Neuronal stem cell (in vitro differentiated cells): Measurements from ENCODE around the gene FAM168A.
A peak's percentile ranks its signal among the peaks of the same experiment; 100 is the strongest.

Source experiments
- DNase-seq: peaks from one replicate; pipeline ENCODE4 v3.0.0-alpha.2; 2013; ENCODE audit warnings: low spot score
- H2AFZ ChIP-seq: one replicate; pipeline ENCODE4 v1.6.1; 2013; ENCODE audit warnings: mild to moderate bottlenecking, low read length, inconsistent platforms
- H2AK5ac ChIP-seq: 2 replicates; pipeline ENCODE4 v1.6.1; 2013; ENCODE audit warnings: low read depth, mild to moderate bottlenecking, inconsistent platforms, low read length, moderate library complexity, mixed read lengths
- H2BK120ac ChIP-seq: 2 replicates; pipeline ENCODE4 v1.6.1; 2013; ENCODE audit warnings: low read depth, mild to moderate bottlenecking, inconsistent platforms, low read length, moderate library complexity, mixed read lengths
- H2BK12ac ChIP-seq: one replicate; pipeline ENCODE4 v1.6.1; 2013; ENCODE audit warnings: low read length, inconsistent platforms
- H2BK15ac ChIP-seq: 2 replicates; pipeline ENCODE4 v1.6.1; 2013; ENCODE audit warnings: mild to moderate bottlenecking, low read length, inconsistent platforms, mixed read lengths
- H2BK5ac ChIP-seq: one replicate; pipeline ENCODE4 v1.6.1; 2013; ENCODE audit warnings: inconsistent platforms, mild to moderate bottlenecking, low read length, moderate library complexity
- H3K14ac ChIP-seq: one replicate; pipeline ENCODE4 v1.6.1; 2013; ENCODE audit warnings: low read length, inconsistent platforms
- H3K18ac ChIP-seq: 2 replicates; pipeline ENCODE4 v1.6.1; 2013; ENCODE audit warnings: low read length, inconsistent platforms
- H3K23ac ChIP-seq: 2 replicates; pipeline ENCODE4 v1.6.1; 2013; ENCODE audit warnings: low read depth, mild to moderate bottlenecking, mixed read lengths, low read length, inconsistent platforms; ENCODE audit not compliant: poor library complexity
- H3K27ac ChIP-seq: replicated peaks from 3 replicates; pipeline ENCODE4 v1.5.1; 2013; ENCODE audit warnings: low read length, inconsistent platforms
- H3K27me3 ChIP-seq, 3 experiments: 2 replicates each; pipeline ENCODE4 v1.6.1; 2013; ENCODE audit warnings: low read length in 3 of 3, mild to moderate bottlenecking in 2 of 3, inconsistent platforms in 1 of 3, low read depth in 1 of 3, mixed read lengths in 1 of 3, moderate library complexity in 1 of 3; ENCODE audit not compliant: control insufficient read depth in 3 of 3, insufficient read depth in 3 of 3
- H3K36me3 ChIP-seq, 2 donors: replicated peaks in 1 of 2; 2 replicates each; pipeline ENCODE4 v1.6.1; 2013; ENCODE audit warnings: low read length in 2 of 2; ENCODE audit not compliant: control insufficient read depth in 2 of 2, insufficient read depth in 2 of 2
- H3K4ac ChIP-seq: 2 replicates; pipeline ENCODE4 v1.6.1; 2013; ENCODE audit warnings: inconsistent platforms, mild to moderate bottlenecking, low read length, moderate library complexity
- H3K4me1 ChIP-seq, 2 donors: 1 replicate in 1 of 2; 2 replicates in 1 of 2; pipeline ENCODE4 v1.6.1; 2013; ENCODE audit warnings: low read length in 2 of 2, low read depth in 1 of 2; ENCODE audit not compliant: control insufficient read depth in 2 of 2, insufficient read depth in 1 of 2
- H3K4me2 ChIP-seq: one replicate; pipeline ENCODE4 v1.6.1; 2013; ENCODE audit warnings: mild to moderate bottlenecking, low read length, inconsistent platforms; ENCODE audit not compliant: insufficient read depth, poor library complexity, severe bottlenecking
- H3K4me3 ChIP-seq, 2 donors: 2 replicates each; pipeline ENCODE4 v1.5.1; 2013; ENCODE audit warnings: low read length in 2 of 2, mild to moderate bottlenecking in 2 of 2, inconsistent platforms in 1 of 2, moderate library complexity in 1 of 2
- H3K79me1 ChIP-seq: one replicate; pipeline ENCODE4 v1.6.1; 2013; ENCODE audit warnings: low read depth, mild to moderate bottlenecking, inconsistent platforms, low read length, moderate library complexity
- H3K9ac ChIP-seq: one replicate; pipeline ENCODE4 v1.6.1; 2013; ENCODE audit warnings: mild to moderate bottlenecking, low read depth, low read length, inconsistent platforms; ENCODE audit not compliant: poor library complexity
- H3K9me3 ChIP-seq, 2 donors: replicated peaks in 1 of 2; 2 replicates each; pipeline versions ENCODE3 to v1.6.1; 2013; ENCODE audit warnings: low read length in 2 of 2, mild to moderate bottlenecking in 2 of 2, inconsistent platforms in 1 of 2, low read depth in 1 of 2, mixed read lengths in 1 of 2, moderate library complexity in 1 of 2; ENCODE audit not compliant: control insufficient read depth in 2 of 2, insufficient read depth in 1 of 2
- H4K8ac ChIP-seq: one replicate; pipeline ENCODE4 v1.6.1; 2013; ENCODE audit warnings: low read depth, mild to moderate bottlenecking, inconsistent platforms, low read length, moderate library complexity
- H4K91ac ChIP-seq: one replicate; pipeline ENCODE4 v1.6.1; 2013; ENCODE audit warnings: low read length, low read depth, mild to moderate bottlenecking, inconsistent platforms; ENCODE audit not compliant: poor library complexity
- WGBS, 2 donors: extraction: QIAGEN DNeasy Blood & Tissue Kit; methylation state at CpG; one replicate each; pipeline ENCODE4 v1.1.7; 2013; ENCODE audit warnings: missing lambda C conversion rate in 2 of 2, mixed read lengths in 1 of 2; ENCODE audit not compliant: insufficient read length in 2 of 2, insufficient replicate concordance in 1 of 2; ENCODE audit errors: extremely low coverage in 2 of 2; 5-methylcytosine and 5-hydroxymethylcytosine counted together

The FAM168A gene

GRCh38 chr11:73413256-73413655 is 184.7 kb downstream of the FAM168A start:
- H3K27me3 ChIP-seq: no peaks in the 10 kb centered on the region

GRCh38 chr11:73412308-73412707 is 185.6 kb downstream of the FAM168A start:
- no peak overlapping the region for H3K18ac ChIP-seq
- WGBS, 2 donors: no CpG with 5 or more reads among the region's 3 CpGs

More at GRCh38 chr11:73413256-73413655, 184.7 kb downstream of the FAM168A start:
- Histone ChIP-seq H2BK120ac (no peak overlapping the region), H3K4me1 (peaks cover 10 to 11% of the 10 kb centered on the region in 2 donors), H2AFZ (no peak overlapping the region), H2BK5ac (no peak overlapping the region), H3K36me3 (peaks cover 16 to 41% of the 10 kb centered on the region in 2 donors), H3K79me1 (no peaks in the 10 kb centered on the region), H2AK5ac (no peak overlapping the region), H2BK15ac (no peak overlapping the region), H3K14ac (no peak overlapping the region), H3K18ac (no peak overlapping the region), H3K4me2 (no peak overlapping the region), H3K4me3 (no peak overlapping the region), H3K4ac (no peak overlapping the region), H3K23ac (no peak overlapping the region), H4K8ac (no peak overlapping the region), H3K9ac (no peak overlapping the region), H2BK12ac (no peak overlapping the region), H4K91ac (no peak overlapping the region), H3K9me3 (no peaks in the 10 kb centered on the region), H3K27ac (no peak overlapping the region)
- DNase-seq: no peak
- no CpG with 5 or more reads among the region's 2 CpGs for WGBS, 2 donors

GRCh38 chr11:73411031-73411430 is 186.9 kb downstream of the FAM168A start:
- Histone ChIP-seq H3K4me1 (peaks cover 10 to 13% of the 10 kb centered on the region in 2 donors), H2BK120ac (no peak overlapping the region), H3K9me3 (no peaks in the 10 kb centered on the region), H3K14ac (no peak overlapping the region), H3K4me3 (no peak overlapping the region), H3K23ac (no peak overlapping the region), H3K79me1 (no peaks in the 10 kb centered on the region), H2BK15ac (no peak overlapping the region), H3K4ac (no peak overlapping the region), H3K18ac (no peak overlapping the region), H3K36me3 (peaks cover 25 to 50% of the 10 kb centered on the region in 2 donors), H3K27ac (no peak overlapping the region), H2BK12ac (no peak overlapping the region), H3K27me3 (no peaks in the 10 kb centered on the region), H4K91ac (no peak overlapping the region), H2AK5ac (no peak overlapping the region), H3K4me2 (no peak overlapping the region), H3K9ac (no peak overlapping the region), H4K8ac (no peak overlapping the region), H2AFZ (no peak overlapping the region), H2BK5ac (no peak overlapping the region)
- WGBS, 2 donors: no CpG with 5 or more reads among the region's 2 CpGs
- no peak for DNase-seq

More at GRCh38 chr11:73412308-73412707, 185.6 kb downstream of the FAM168A start:
- Histone ChIP-seq H2AK5ac (no peak overlapping the region), H3K9ac (no peak overlapping the region), H2BK120ac (no peak overlapping the region), H3K4me1 (peaks cover 10 to 11% of the 10 kb centered on the region in 2 donors), H3K27me3 (no peaks in the 10 kb centered on the region), H3K4ac (no peak overlapping the region), H3K14ac (no peak overlapping the region), H3K4me2 (no peak overlapping the region), H4K8ac (no peak overlapping the region), H2BK15ac (no peak overlapping the region), H3K36me3 (peaks cover 18 to 42% of the 10 kb centered on the region in 2 donors), H4K91ac (no peak overlapping the region), H3K79me1 (no peaks in the 10 kb centered on the region), H3K4me3 (no peak overlapping the region), H2BK5ac (no peak overlapping the region), H3K23ac (no peak overlapping the region), H2BK12ac (no peak overlapping the region), H2AFZ (no peak overlapping the region), H3K27ac (peak overlapping the region; percentile 15), H3K9me3 (no peaks in the 10 kb centered on the region)
- no peak for DNase-seq

GRCh38 chr11:73410627-73411026 is 187.3 kb downstream of the FAM168A start:
- H3K4me1 ChIP-seq: peaks cover 10 to 13% of the 10 kb centered on the region in 2 donors
- no peak overlapping the region for H4K8ac ChIP-seq
- no peak overlapping the region for H2BK15ac ChIP-seq
- H3K4me3 ChIP-seq: no peak overlapping the region
- H2BK120ac ChIP-seq: no peak overlapping the region
- no peaks in the 10 kb centered on the region for H3K79me1 ChIP-seq
- no peak overlapping the region for H2AFZ ChIP-seq
- no peak overlapping the region for H3K4ac ChIP-seq
- H2BK5ac ChIP-seq: no peak overlapping the region
- H3K9ac ChIP-seq: no peak overlapping the region
- no peak overlapping the region for H3K23ac ChIP-seq
- H3K36me3 ChIP-seq: peaks cover 25 to 54% of the 10 kb centered on the region in 2 donors
- H3K9me3 ChIP-seq: no peaks in the 10 kb centered on the region
- H3K4me2 ChIP-seq: no peak overlapping the region
- DNase-seq: no peak
- no peaks in the 10 kb centered on the region for H3K27me3 ChIP-seq
- no peak overlapping the region for H4K91ac ChIP-seq
- no peak overlapping the region for H3K18ac ChIP-seq
- no peak overlapping the region for H3K14ac ChIP-seq
- H2BK12ac ChIP-seq: no peak overlapping the region
- no peak overlapping the region for H3K27ac ChIP-seq
- H2AK5ac ChIP-seq: no peak overlapping the region
- whole genome bisulfite sequencing, 2 donors: no CpG with 5 or more reads among the region's 1 CpG
